GM10266 (cell line): ENCODE measurements around the gene ZNF678.
"Not testable (repeated sequence)": the region's sequence is repeated elsewhere in the genome, so short reads cannot be mapped to it uniquely, and the experiment has no call there.

Experiments
- DNase-seq: peaks from one replicate; pipeline ENCODE4 v3.0.0; 2012; ENCODE audit errors: extremely low spot score
- TF ChIP-seq, protein P1 (sequence below): IDR thresholded peaks from 2 replicates; pipeline ENCODE4 v1.5.1; 2012; ENCODE audit warnings: mild to moderate bottlenecking, low read depth; ENCODE audit not compliant: control insufficient read depth, insufficient read depth; ENCODE audit errors: missing control alignments

ZNF678 gene

GRCh38 chr1:227546059-227546458 lies 17.3 kb upstream of the ZNF678 start:
- TF ChIP-seq, protein P1, sequence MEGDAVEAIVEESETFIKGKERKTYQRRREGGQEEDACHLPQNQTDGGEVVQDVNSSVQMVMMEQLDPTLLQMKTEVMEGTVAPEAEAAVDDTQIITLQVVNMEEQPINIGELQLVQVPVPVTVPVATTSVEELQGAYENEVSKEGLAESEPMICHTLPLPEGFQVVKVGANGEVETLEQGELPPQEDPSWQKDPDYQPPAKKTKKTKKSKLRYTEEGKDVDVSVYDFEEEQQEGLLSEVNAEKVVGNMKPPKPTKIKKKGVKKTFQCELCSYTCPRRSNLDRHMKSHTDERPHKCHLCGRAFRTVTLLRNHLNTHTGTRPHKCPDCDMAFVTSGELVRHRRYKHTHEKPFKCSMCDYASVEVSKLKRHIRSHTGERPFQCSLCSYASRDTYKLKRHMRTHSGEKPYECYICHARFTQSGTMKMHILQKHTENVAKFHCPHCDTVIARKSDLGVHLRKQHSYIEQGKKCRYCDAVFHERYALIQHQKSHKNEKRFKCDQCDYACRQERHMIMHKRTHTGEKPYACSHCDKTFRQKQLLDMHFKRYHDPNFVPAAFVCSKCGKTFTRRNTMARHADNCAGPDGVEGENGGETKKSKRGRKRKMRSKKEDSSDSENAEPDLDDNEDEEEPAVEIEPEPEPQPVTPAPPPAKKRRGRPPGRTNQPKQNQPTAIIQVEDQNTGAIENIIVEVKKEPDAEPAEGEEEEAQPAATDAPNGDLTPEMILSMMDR: no peak
- DNase-seq: no peak

DNA sequence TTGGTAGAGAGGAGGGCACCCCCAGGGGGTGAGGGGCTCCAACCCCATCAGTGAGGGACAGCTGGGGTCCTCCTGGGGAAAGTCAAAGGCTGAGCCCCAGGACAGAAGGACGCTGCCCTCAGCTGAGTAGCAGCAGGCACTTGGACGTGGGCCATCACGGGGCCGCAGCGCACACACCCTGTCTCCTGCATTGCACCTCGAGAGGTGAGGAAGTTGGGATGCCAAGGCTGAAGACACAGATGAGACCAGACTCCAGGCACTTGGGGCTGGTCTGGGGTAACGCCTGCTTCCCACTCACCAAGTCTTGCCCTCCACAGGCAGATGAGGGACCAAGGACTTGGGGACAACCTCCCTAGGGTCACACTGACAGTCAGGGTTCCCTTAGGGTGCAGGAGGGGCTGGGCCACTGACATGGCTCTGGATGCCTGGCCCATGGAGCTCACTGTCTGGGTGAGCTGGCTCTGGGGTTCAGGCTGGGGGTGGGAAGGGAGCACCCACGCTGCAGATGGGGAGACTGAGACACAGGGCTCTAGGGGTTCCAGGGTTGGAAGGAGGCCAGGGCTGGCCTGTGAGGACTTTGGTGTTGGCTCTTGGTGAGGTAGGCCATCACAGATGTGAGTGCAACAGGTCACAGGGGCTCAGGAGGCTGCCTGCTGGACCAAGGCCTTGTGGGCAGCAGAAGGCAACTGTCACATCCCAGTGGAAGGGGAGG lies 16.6 kb upstream of the ZNF678 start:
- no peak for DNase-seq
- TF ChIP-seq, protein P1: no peak

DNA sequence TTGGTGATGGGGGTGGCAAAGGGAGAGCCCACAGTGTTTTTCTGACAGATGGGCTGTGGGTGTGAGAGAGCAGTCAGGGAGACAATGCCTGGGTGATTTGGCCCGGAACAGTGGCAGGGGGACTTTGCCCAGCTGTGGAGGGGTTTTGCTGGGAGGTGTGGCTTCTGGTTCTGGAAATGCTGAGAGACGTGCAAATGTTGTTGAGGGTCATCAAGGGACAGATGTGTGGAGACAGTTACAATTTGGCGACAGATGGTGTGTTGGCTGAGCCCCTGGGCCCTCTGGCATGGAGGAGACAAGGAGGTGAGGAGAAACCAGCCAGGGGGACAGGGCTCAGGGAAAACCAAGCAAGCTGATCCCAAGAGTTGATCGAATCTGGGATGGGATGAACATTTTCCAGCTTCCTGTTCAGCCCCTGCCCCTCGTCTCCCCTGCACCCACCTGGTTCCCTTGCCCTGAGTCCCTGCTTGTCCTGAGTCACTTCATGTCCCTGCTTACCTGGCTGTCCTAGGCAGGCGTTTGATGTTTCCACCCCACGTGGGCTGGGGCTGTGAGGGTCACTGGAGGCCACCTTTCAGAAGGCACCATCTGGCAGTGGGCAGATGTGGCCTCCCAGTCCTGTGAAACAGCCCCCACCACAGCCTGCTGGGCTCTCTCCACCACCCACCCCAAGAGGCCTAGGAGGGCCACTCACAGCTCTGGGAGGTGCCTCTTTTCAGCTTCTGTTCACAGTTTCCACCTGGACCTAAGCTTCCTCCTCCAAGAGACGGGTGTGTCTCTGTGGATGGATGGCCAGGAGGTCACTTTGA lies 15.8 kb upstream of the ZNF678 start:
- no peak for DNase-seq
- TF ChIP-seq, protein P1: no peak

- no peak for DNase-seq
- TF ChIP-seq, protein P1: no peak
These were observed 15.3 kb upstream of the ZNF678 start for GRCh38 chr1:227548119-227548397.

GRCh38 chr1:227548448-227548847 lies 14.9 kb upstream of the ZNF678 start:
- DNase-seq: no peak
- TF ChIP-seq, protein P1: no peak

- TF ChIP-seq, protein P1: no peak
- DNase-seq: no peak
These were observed 13.5 kb upstream of the ZNF678 start for GRCh38 chr1:227549892-227550291.

DNA sequence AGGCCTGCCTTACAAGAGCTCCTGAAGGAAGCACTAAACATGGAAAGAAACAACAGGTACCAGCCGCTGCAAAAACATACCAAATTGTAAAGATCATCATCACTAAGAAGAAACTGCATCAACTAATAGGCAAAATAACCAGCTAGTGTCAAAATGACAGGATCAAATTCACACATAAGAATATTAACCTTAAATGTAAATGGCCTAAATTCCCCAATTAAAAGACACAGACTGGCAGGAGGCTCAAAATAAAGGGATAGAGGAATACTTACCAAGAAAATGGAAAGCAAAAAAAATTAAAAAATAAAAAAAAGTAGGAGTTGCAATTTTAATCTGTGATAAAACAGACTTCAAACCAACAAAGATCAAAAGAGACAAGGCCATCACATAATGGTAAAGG lies 11.5 kb upstream of the ZNF678 start:
- not testable (repeated sequence) for DNase-seq
